GM20000 (cell line): ENCODE measurements around the gene SCO2.

Source experiments
- DNase-seq: peaks from one replicate; pipeline ENCODE4 v3.0.0; 2012; ENCODE audit warnings: low spot score
- TF ChIP-seq, protein P1 (sequence below): IDR thresholded peaks from 2 replicates; pipeline ENCODE4 v1.5.1; 2012; ENCODE audit warnings: mild to moderate bottlenecking, control low read depth; ENCODE audit errors: extremely low read depth, missing control alignments

The SCO2 gene

DNA sequence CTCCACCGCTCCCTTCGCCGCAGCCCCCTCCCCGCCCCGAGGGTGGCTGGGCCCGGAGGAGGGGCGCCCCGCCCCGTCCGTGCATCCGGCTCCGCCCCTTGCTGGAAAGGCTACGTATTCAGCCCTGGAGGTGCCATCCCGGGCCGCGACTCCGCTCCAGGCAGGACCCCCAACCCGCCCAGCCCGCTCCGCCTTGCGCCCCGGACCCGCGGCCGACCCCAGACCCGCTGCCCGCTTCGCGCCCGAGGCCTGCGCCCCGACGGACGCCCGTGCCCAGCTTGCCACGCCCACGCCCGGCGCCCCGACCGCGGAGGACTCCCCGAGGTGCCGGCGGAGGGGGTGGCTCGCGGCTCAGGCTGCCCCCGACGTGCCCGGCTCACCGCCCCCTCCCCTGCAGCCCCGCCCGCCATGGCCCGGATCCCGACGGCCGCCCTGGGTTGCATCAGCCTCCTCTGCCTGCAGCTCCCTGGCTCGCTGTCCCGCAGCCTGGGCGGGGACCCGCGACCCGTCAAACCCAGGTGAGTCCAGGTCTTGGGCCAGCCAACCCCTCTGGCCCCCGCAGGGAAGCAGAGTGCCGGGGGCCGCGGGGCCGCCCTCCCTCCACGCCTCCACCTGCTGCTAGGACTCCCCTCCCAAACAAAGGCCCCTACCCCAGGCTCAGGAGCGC is 43.8 kb downstream of the SCO2 start, which contains the start of gene ADM2:
Gene ADM2 (plus strand): TSS at position 104 of the 667 bp plus-strand sequence. CDS start 305 bp downstream, at position 409.
- TF ChIP-seq, protein P1, sequence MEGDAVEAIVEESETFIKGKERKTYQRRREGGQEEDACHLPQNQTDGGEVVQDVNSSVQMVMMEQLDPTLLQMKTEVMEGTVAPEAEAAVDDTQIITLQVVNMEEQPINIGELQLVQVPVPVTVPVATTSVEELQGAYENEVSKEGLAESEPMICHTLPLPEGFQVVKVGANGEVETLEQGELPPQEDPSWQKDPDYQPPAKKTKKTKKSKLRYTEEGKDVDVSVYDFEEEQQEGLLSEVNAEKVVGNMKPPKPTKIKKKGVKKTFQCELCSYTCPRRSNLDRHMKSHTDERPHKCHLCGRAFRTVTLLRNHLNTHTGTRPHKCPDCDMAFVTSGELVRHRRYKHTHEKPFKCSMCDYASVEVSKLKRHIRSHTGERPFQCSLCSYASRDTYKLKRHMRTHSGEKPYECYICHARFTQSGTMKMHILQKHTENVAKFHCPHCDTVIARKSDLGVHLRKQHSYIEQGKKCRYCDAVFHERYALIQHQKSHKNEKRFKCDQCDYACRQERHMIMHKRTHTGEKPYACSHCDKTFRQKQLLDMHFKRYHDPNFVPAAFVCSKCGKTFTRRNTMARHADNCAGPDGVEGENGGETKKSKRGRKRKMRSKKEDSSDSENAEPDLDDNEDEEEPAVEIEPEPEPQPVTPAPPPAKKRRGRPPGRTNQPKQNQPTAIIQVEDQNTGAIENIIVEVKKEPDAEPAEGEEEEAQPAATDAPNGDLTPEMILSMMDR, result no peak
- peak; percentile 84 for DNase-seq

DNA sequence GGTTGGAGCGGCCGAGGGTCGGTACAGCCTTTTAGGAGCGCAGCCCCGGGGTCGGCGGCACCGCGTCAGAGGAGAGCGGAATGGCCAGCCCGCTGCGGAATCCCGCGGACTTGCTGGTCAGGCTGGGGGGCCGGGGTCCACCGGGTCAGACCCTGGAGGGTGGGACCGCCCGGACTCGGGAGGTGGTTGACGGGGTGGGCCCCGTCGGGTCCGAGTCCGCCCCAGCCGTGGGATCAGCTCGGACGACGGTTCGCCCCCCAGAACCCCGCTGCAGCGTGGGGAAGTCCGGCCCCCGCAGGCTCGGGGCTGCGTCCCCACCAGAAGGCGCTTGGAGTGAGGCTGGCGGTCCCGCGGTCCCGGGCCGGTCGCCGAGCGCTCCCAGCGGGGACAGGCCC is 44.4 kb downstream of the SCO2 start:
- DNase-seq, result no peak
- TF ChIP-seq, protein P1, result no peak

DNA sequence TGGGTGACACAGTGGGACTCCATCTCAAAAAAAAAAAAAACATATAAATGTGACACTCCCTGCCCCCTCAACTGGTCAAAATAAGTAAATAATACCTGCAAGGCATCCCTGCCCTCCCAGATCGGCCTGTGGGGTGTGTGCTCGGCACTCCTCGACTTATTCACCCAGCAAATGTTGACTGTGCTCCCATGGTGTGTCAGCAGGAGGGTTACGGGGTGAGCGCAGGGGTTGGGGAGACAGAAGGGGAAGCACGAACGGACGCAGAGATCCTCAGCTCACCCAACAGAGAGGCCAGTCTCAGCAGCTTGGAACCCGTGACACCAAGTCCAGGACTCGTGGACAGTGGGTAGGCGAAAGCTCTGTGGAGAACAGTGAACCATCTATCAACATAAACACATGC is 45.7 kb downstream of the SCO2 start:
- DNase-seq, result no peak
- TF ChIP-seq, protein P1, result no peak

DNA sequence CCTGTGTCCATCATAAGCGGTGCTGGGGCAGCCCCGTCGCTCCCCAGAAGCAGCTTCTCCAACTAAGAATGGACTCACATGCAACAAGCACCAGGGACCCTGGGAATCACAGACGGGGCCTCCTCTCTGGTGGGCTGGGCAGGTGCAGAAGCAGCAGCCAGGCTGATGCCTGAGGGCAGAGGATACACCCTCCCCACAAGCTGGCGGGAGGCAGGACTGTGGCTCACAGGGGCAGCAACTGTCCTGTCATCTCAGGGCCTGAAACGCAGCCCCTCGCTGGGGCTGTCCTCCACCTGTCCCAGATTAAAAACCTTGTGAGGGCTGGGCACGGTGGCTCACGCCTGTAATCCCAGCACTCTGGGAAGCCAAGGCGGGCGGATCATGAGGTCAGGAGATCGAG is 47.5 kb downstream of the SCO2 start:
- TF ChIP-seq, protein P1, result no peak
- no peak for DNase-seq

DNA sequence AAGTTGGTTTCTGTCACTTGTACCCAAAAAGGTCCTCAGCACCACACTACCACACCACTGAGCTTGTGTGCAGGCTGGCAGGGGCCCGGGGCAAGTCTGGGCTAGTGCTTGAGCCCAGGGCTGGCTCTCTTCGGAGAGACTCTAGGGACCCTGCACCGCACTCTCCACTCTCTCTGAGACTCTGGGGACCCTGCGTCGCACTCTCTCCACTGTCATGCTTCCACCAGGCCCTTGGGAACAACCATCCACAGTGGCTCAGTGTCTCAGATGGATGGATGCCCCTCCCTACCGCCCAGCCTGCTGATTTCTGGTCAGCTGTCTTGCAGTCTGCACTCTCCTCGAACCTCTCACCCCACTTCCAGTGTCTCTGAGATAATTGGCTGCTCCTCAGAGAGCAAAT is 48.5 kb downstream of the SCO2 start:
- TF ChIP-seq, protein P1, result no peak
- no peak for DNase-seq

DNA sequence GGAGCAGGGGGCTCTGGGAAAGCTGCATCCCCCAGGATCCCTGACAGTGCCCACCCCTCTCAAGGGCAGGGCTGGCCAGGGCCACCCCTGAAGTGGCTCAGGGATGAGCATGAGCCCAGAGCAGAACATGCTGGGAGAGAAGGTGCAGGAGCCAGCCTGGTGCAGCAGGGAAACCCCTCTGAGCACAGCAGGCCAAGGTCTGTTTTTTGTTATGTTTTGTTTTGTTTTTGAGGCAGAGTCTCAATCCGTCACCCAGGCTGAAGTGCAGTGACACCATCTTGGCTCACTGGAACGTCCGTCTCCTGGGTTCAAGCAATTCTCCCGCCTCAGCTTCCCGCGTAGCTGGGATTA is 49.8 kb downstream of the SCO2 start:
- DNase-seq, result no peak
- TF ChIP-seq, protein P1, result no peak

DNA sequence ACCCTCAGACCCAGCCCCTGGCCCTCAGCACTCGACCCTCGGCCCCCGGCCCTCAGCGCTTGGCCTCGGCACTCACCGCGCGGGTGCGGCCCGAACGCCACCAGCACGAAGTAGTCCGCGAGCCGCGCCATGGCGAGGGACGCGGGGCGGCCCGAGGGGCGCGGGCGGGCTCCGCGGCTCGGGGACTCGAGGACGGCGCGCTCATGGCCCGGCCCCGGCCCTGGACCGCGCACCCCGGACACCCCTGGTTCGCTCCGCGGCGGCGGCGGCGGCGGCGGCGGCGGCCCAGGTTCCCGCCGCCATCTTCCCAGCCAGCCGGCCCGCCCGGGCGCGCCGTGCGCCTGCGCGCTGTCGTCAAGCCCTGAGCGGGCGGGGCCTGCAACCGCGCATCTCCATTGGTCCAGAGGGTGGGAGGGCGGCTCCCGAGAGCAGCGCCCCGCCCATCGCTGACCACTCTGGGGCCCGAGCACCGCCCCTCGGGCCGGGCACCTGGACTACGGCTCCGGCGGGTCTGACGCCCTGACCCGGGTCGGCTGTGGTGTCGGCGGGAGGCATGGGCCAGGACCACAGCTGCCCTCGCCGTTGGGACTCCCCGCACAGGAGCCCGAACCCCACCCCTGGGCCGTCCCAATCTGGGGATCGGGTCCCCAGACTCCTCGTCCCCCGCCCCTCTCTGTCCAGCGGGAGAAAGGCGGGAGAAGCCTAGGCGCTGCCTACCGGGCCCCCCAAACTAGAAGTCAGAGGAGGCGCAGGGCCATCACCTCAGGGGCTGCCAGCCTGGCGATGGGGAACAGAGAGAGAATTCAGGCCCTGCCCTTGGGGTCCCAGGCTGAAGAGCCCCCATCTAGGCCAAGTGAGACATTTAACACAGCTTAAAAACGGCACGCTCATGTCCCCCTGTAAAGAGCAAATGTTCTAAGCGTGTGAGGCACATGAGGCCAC is 50.4 kb downstream of the SCO2 start, which contains the start of gene SBF1:
Gene SBF1 (minus strand): TSS at position 326 of the 942 bp plus-strand sequence. CDS start 195 bp downstream, at position 131.
- DNase-seq, result peak; percentile 100
- TF ChIP-seq, protein P1, result no peak
